ENCODE results near the gene SMG1. TPM values are rescaled to one million over a fixed set of nuclear protein-coding genes. Genes with fewer than 3 reads are reported as not detected.

SMG1 gene
- total and polyA plus RNA-seq, 10 of the 15 experiments (the other 5 are each of a cell fraction or from before 2014, with no cell fraction given) = 3.9 to 66.7 (median 37.0) TPM

- FAIRE-seq (no peak), ATAC-seq (no peak), DNase-seq (ENCODE audit: low read depth, low spot score) (no peak)
- 95% methylated on average over 1 of the region's 1 CpG for WGBS (ENCODE audit: insufficient coverage, insufficient replicate concordance, low lambda C conversion rate, missing lambda C conversion rate)
- ChIA-PET RAD21 (ENCODE audit: unreplicated experiment) (no interaction called here), POLR2A (no interaction called here), SMC1A (ENCODE audit: uncharacterized antibody, unreplicated experiment) (no interaction called here), CTCF (interaction anchor here (0.6 to 1.4 kb wide), 2 partner anchors 8 to 84 kb away, joined by 3 to 4 read pairs; no protein-coding TSS in a partner anchor)
- Histone ChIP-seq H3K4me2 (ENCODE audit: control insufficient read depth, insufficient read depth) (no peak overlapping the region), H3K9ac (ENCODE audit: control insufficient read depth, insufficient read depth, low read length) (no peak overlapping the region), H2AFZ (ENCODE audit: control insufficient read depth, low read depth, low read length) (no peak overlapping the region), H3K4me3 (no peak overlapping the region), H3K36me3 (ENCODE audit: control insufficient read depth in 2 of 2, insufficient read depth in 2 of 2, low read length in 1 of 2) (peaks cover 3 to 28% of the 10 kb centered on the region in 2 experiments), H3K27ac (ENCODE audit: control insufficient read depth, insufficient read depth) (no peak overlapping the region), H3K79me2 (ENCODE audit: control insufficient read depth, insufficient read depth, low read length) (peaks cover 50% of the 10 kb centered on the region), H3K4me1 (ENCODE audit: control insufficient read depth, insufficient read depth, low read length) (peaks cover 8% of the 10 kb centered on the region), H3K27me3 (replicated peaks in 1 of 2; ENCODE audit: control insufficient read depth in 2 of 2, insufficient read depth in 2 of 2, low read length in 1 of 2) (no peaks in the 10 kb centered on the region), H3K9me3 (replicated peaks; ENCODE audit: control insufficient read depth, insufficient read depth, low read length) (no peaks in the 10 kb centered on the region), H4K20me1 (ENCODE audit: control insufficient read depth, insufficient read depth) (no peaks in the 10 kb centered on the region)
- intact Hi-C loops (cut with micrococcal nuclease; ENCODE audit: unreplicated experiment) = no loop called here
- in situ Hi-C loops (cut with MboI) = loop anchor here (10.0 kb wide), 1 partner anchor 728 kb away; the partner anchor contains the start of genes CCP110 and GDE1
- BruUV-seq (replicated peaks) = no TSS peak
- TF ChIP-seq CUX1 (IDR thresholded peaks at IDR 0.05; ENCODE audit: insufficient replicate concordance, low read depth, low read length) (no peak), GATAD2B (conservative IDR thresholded peaks at IDR 0.05; ENCODE audit: low read depth) (no peak), KAT2A (conservative IDR thresholded peaks at IDR 0.05; ENCODE audit: control insufficient read depth, low read depth, low read length) (no peak), CBX5 (IDR thresholded peaks at IDR 0.05; ENCODE audit: low read depth) (no peak), E2F4 (IDR thresholded peaks at IDR 0.05; ENCODE audit: low read depth, low read length) (no peak), EED (IDR thresholded peaks at IDR 0.05; ENCODE audit: low read depth) (no peak), HDAC6 (IDR thresholded peaks at IDR 0.05; ENCODE audit: unreplicated experiment) (no peak), HDGF (IDR thresholded peaks at IDR 0.05) (no peak), ZNF24 (IDR thresholded peaks at IDR 0.05) (no peak), CTCF (IDR thresholded peaks at IDR 0.05 in 2 of 3, conservative IDR thresholded peaks at IDR 0.05 in 1 of 3; ENCODE audit: control insufficient read depth in 2 of 3, extremely low read depth in 1 of 3, insufficient read depth in 1 of 3, low read depth in 3 of 3, low read length in 3 of 3) (no peak)
- TF ChIP-seq, protein P1, sequence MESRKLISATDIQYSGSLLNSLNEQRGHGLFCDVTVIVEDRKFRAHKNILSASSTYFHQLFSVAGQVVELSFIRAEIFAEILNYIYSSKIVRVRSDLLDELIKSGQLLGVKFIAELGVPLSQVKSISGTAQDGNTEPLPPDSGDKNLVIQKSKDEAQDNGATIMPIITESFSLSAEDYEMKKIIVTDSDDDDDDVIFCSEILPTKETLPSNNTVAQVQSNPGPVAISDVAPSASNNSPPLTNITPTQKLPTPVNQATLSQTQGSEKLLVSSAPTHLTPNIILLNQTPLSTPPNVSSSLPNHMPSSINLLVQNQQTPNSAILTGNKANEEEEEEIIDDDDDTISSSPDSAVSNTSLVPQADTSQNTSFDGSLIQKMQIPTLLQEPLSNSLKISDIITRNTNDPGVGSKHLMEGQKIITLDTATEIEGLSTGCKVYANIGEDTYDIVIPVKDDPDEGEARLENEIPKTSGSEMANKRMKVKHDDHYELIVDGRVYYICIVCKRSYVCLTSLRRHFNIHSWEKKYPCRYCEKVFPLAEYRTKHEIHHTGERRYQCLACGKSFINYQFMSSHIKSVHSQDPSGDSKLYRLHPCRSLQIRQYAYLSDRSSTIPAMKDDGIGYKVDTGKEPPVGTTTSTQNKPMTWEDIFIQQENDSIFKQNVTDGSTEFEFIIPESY (IDR thresholded peaks at IDR 0.05) = no peak
These were observed 129.8 kb downstream of the SMG1 start for GRCh38 chr16:18796377-18796776.

All from GM12878 (cell line).